ENCODE results near the gene LINGO3. TPM values are rescaled to one million over a fixed set of nuclear protein-coding genes. Genes with fewer than 3 reads are reported as not detected.

LINGO3 gene
- total RNA-seq, 2 experiments from 2014 or later: 0.33 to 0.39 TPM

DNA sequence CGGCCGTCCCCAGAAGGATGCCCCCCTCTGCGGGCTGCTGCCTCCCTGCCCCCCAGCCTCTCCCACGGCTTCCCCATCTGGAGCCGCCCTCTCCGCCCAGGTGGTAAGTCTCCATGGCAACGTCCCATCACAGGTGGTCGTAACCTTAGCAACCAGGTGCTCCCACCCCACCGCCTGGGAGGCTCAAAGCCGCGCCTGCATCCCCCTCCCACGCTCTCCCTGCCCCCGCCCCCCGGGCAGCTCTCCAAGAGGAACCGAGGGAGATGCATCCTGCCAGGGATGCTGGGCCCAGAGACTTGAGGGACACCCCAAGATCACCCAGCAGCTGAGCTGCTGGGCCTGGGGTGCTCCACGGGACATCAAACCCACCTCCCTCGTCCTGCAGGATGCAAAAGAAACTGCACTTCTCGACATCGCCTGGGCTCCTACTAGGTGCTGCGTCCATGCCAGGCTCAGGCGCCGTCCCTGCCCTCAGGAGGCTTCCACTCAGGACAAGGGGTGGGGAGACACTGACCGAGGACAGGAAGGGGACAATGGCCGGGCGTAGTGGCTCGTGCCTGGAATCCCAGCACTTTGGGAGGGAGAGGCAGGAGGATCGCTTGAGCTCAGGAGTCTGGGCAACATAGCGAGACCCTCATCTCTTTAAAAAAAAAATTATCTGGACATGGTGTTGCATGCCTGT lies 5.0 kb upstream of the LINGO3 start:
- peaks cover 39 to 49% of the 10 kb centered on the region in 2 experiments for H3K27me3 ChIP-seq (ENCODE audit: control insufficient read depth in 1 of 2, insufficient read depth in 2 of 2, low read length in 2 of 2)

DNA sequence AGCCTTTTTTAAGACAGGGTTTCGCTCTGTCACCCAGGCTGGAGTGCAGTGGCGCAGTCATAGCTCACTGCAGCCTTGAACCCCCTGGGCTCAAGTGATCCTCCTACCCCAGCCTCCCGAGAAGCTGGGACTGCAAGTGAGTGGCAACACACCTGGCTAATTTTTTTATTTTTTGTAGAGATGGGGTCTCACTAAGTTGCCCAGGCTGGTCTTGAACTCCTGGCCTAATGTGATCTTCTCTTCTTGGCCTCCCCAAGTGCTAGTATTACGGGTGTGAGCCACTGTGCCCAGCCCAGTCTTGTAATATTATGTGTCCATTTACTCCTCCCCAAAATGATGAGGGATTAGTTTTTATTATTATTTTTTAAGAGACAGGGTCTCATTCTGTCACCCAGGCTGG lies 3.1 kb upstream of the LINGO3 start:
- H3K4me3 ChIP-seq (ENCODE audit: low read length): no peak overlapping the region
- no peak overlapping the region for H3K27ac ChIP-seq (ENCODE audit: low read depth in 1 of 2, low read length in 2 of 2)
- intact Hi-C loops (cut with DNase I, micrococcal nuclease): no loop called here
- no peaks in the 10 kb centered on the region for H3K36me3 ChIP-seq (ENCODE audit: insufficient read depth, low read length)
- DNase-seq (no peak), ATAC-seq (ENCODE audit: poor library complexity) (no peak)
- H3K4me1 ChIP-seq (ENCODE audit: insufficient read depth, low read length): peaks cover 16% of the 10 kb centered on the region
- CTCF ChIA-PET: no interaction called here
- Mint-ChIP-seq H3K9me3 (peaks cover 6% of the 10 kb centered on the region), H3K36me3 (ENCODE audit: low read depth) (no peaks in the 10 kb centered on the region), H3K4me3 (no peak overlapping the region), H3K4me1 (ENCODE audit: low read depth) (peaks cover 5% of the 10 kb centered on the region), H3K27me3 (peaks cover 66% of the 10 kb centered on the region), H3K27ac (no peak overlapping the region)
- H3K9me3 ChIP-seq (ENCODE audit: control insufficient read depth in 1 of 2, insufficient read depth in 1 of 2, low read length in 2 of 2): peaks cover 16 to 46% of the 10 kb centered on the region in 2 experiments
- H3K27me3 ChIP-seq (ENCODE audit: control insufficient read depth in 1 of 2, insufficient read depth in 2 of 2, low read length in 2 of 2): peaks cover 56 to 66% of the 10 kb centered on the region in 2 experiments
- TF ChIP-seq, protein P1, sequence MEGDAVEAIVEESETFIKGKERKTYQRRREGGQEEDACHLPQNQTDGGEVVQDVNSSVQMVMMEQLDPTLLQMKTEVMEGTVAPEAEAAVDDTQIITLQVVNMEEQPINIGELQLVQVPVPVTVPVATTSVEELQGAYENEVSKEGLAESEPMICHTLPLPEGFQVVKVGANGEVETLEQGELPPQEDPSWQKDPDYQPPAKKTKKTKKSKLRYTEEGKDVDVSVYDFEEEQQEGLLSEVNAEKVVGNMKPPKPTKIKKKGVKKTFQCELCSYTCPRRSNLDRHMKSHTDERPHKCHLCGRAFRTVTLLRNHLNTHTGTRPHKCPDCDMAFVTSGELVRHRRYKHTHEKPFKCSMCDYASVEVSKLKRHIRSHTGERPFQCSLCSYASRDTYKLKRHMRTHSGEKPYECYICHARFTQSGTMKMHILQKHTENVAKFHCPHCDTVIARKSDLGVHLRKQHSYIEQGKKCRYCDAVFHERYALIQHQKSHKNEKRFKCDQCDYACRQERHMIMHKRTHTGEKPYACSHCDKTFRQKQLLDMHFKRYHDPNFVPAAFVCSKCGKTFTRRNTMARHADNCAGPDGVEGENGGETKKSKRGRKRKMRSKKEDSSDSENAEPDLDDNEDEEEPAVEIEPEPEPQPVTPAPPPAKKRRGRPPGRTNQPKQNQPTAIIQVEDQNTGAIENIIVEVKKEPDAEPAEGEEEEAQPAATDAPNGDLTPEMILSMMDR (IDR thresholded peaks at IDR 0.05): no peak
- POLR2A ChIA-PET: no interaction called here

More for the DNA sequence above, 5.0 kb upstream of the LINGO3 start:
- Histone ChIP-seq H3K27ac (ENCODE audit: low read depth in 1 of 2, low read length in 2 of 2) (no peak overlapping the region), H3K4me1 (ENCODE audit: insufficient read depth, low read length) (peaks cover 13% of the 10 kb centered on the region), H3K9me3 (ENCODE audit: control insufficient read depth in 1 of 2, insufficient read depth in 1 of 2, low read length in 2 of 2) (peaks cover 16 to 37% of the 10 kb centered on the region in 2 experiments), H3K36me3 (ENCODE audit: insufficient read depth, low read length) (no peaks in the 10 kb centered on the region), H3K4me3 (ENCODE audit: low read length) (no peak overlapping the region)
- no peak for ATAC-seq (ENCODE audit: poor library complexity)
- CTCF ChIA-PET: no interaction called here
- TF ChIP-seq, protein P1 (IDR thresholded peaks at IDR 0.05): no peak
- Mint-ChIP-seq H3K4me3 (no peak overlapping the region), H3K9me3 (peaks cover 6% of the 10 kb centered on the region), H3K27ac (no peak overlapping the region), H3K27me3 (peaks cover 57% of the 10 kb centered on the region), H3K36me3 (ENCODE audit: low read depth) (no peaks in the 10 kb centered on the region), H3K4me1 (ENCODE audit: low read depth) (peaks cover 5% of the 10 kb centered on the region)
- DNase-seq: no peak
- intact Hi-C loops (cut with DNase I, micrococcal nuclease): no loop called here
- POLR2A ChIA-PET: no interaction called here

DNA sequence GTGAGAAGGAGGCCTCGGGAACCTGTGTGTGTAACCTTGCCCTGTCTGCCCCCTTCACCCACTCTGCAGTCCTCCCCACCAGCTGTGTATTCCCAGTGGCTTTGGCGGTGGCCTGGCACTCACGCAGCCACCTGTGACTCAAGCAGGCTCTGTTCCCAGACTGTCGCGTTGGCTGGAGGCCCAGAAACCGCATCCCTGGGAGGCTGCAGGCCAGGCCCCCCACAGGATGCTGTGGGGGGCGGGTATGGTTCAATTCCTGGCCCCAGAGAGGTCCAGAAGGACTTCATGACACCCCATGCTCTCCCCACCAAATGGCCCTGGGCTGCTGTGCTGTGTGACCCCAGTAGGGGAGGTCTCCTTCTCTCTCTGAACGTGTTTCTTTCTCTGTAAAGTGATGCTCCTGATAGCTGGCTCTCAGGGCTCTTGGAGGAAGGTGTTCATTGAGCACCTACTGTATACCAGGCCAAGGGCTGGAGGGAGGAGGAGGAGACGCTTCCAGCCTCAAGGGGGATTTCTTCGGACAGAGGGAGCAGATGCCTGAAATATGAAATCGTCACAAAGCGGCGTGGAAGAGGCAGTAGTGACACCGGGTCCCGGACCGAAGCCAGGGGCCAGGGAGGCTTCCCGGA lies 1.9 kb upstream of the LINGO3 start:
- H3K27ac Mint-ChIP-seq: no peak overlapping the region

More for the DNA sequence above, 1.9 kb upstream of the LINGO3 start:
- no peaks in the 10 kb centered on the region for H3K36me3 ChIP-seq (ENCODE audit: insufficient read depth, low read length)
- peaks cover under 1% of the 10 kb centered on the region for H3K9me3 Mint-ChIP-seq
- H3K4me3 ChIP-seq (ENCODE audit: low read length): no peak overlapping the region
- H3K27me3 ChIP-seq (ENCODE audit: control insufficient read depth in 1 of 2, insufficient read depth in 2 of 2, low read length in 2 of 2): peaks cover 59 to 76% of the 10 kb centered on the region in 2 experiments
- H3K27ac ChIP-seq (ENCODE audit: low read depth in 1 of 2, low read length in 2 of 2): no peak overlapping the region
- peaks cover 5% of the 10 kb centered on the region for H3K4me1 Mint-ChIP-seq (ENCODE audit: low read depth)
- H3K4me3 Mint-ChIP-seq: peak overlapping the region; percentile 30
- no peaks in the 10 kb centered on the region for H3K36me3 Mint-ChIP-seq (ENCODE audit: low read depth)
- no peak for ATAC-seq (ENCODE audit: poor library complexity)
- H3K9me3 ChIP-seq (ENCODE audit: control insufficient read depth in 1 of 2, insufficient read depth in 1 of 2, low read length in 2 of 2): peaks cover 7 to 38% of the 10 kb centered on the region in 2 experiments
- peaks cover 11% of the 10 kb centered on the region for H3K4me1 ChIP-seq (ENCODE audit: insufficient read depth, low read length)
- TF ChIP-seq, protein P1 (IDR thresholded peaks at IDR 0.05): no peak
- DNase-seq: no peak
- intact Hi-C loops (cut with DNase I, micrococcal nuclease): no loop called here
- ChIA-PET CTCF (no interaction called here), POLR2A (no interaction called here)
- peaks cover 68% of the 10 kb centered on the region for H3K27me3 Mint-ChIP-seq
